SHP77 (cell line): Measurements from ENCODE around the gene BCDIN3D.

Experiments used
- DNase-seq, 2 experiments: peaks; one replicate each; lab custom pipeline; 2025; lab: John Stamatoyannopoulos, UW

The BCDIN3D gene

GRCh38 chr12:49797449-49797776, 45.5 kb downstream of the BCDIN3D start:
- no peak for DNase-seq

GRCh38 chr12:49796606-49797448, 46.1 kb downstream of the BCDIN3D start:
- no peak for DNase-seq

- no peak for DNase-seq
Measured at GRCh38 chr12:49796155-49796554, 46.8 kb downstream of the BCDIN3D start.

- DNase-seq = no peak
Measured at GRCh38 chr12:49795654-49796105, 47.2 kb downstream of the BCDIN3D start.

GRCh38 chr12:49794811-49795653, 47.9 kb downstream of the BCDIN3D start:
- no peak for DNase-seq

GRCh38 chr12:49794021-49794420, 48.9 kb downstream of the BCDIN3D start:
- DNase-seq = no peak

- DNase-seq = no peak
Measured at GRCh38 chr12:49793620-49794019, 49.3 kb downstream of the BCDIN3D start.

GRCh38 chr12:49792976-49793580, 49.8 kb downstream of the BCDIN3D start:
- no peak for DNase-seq

GRCh38 chr12:49792181-49792970, 50.5 kb downstream of the BCDIN3D start:
- DNase-seq = no peak

GRCh38 chr12:49791700-49792099, 51.2 kb downstream of the BCDIN3D start:
- DNase-seq = no peak

GRCh38 chr12:49790741-49791555, 52.0 kb downstream of the BCDIN3D start:
- DNase-seq = no peak

- no peak for DNase-seq
Measured at GRCh38 chr12:49789992-49790391, 52.9 kb downstream of the BCDIN3D start.

GRCh38 chr12:49787672-49788071, 55.2 kb downstream of the BCDIN3D start:
- no peak for DNase-seq
